CD4-positive, alpha-beta T cell treated with Interleukin-12 subunit alpha and Interleukin-12 subunit beta, for 1 hour (primary cell): Measurements from ENCODE around the gene MTRR.

Experiments used
- DNase-seq: peaks from one replicate; pipeline ENCODE4 v3.0.0-alpha.2; 2020

MTRR gene

DNA sequence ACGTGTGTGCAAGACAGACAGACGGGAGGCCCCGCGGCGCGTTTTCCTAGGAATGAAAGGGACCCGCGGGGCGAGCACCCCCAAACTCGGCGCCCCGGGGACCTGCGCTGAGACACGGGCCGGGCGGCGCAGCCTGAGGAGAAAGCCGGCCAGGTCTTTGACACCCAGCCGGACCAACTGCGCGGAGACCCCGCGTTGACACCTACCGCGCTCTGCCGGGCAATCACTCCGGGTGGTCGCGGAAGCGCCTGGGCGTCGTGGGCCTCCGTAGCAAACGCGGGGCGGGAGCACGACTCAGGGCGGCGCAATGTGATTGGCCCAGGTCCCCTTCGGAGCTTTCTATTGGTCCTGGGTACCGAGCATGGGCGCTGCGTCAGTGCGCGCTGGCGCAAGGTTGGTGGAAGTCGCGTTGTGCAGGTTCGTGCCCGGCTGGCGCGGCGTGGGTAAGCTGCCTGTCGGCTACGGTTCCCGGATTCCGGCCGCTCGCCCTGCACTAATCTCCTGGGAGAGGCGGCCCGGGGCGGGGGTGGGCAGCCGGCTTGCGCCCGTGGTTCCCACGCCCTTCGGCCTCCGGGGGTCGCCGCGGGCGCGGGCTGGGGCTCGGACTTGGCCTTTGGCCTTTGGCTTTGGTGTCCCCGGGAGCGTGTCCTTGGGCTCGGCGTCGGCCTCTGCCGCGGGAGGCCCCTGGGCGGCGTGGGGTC lies at the start of gene MTRR, which contains the start of gene FASTKD3:
Gene MTRR, plus strand, starts transcription at position 376 of the 701 bp plus-strand sequence. CDS start 1,647 bp downstream, outside the sequence.
Gene FASTKD3, minus strand, starts transcription at position 259 of the 701 bp plus-strand sequence. CDS start 948 bp downstream, outside the sequence.
- DNase-seq: peak; percentile 91

DNA sequence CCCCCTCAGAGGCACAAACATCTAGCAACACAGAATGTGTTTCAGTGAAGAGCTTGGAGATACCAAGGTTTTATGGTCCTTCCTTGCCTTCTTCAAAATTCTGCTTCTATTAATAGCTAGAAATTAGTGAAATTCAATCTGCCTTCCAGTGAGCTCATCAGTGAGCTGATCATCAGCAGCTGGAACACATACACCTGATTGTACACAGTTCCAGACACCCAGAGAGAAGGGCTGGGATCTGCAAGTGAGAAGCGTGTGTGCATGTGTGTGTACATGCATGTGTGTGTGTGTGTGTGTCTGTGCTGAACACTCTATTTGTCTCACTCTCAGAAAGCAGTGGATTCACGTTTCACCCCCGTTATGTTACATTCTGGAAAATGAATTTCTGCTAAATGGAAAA lies 46.5 kb upstream of the MTRR start:
- DNase-seq: no peak

DNA sequence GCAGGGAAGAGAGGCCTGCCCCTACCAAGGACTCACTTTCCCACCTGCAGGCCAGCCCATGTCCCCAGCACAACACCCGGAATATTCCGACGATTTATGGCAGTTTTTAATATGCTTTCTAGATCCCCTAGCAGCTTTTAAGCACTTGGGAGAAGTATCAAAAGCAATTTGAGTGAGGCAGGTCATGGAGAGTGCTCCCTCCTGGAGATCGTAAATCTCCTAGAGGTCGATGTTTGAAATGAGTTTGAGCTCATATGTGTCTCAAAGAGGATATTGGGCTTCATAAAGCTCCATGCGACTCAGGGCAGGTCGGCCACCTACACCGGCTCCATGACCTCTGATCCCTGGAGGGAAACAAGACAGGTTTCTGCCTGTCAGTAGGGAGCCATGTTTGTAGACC lies 45.4 kb upstream of the MTRR start:
- DNase-seq: no peak

DNA sequence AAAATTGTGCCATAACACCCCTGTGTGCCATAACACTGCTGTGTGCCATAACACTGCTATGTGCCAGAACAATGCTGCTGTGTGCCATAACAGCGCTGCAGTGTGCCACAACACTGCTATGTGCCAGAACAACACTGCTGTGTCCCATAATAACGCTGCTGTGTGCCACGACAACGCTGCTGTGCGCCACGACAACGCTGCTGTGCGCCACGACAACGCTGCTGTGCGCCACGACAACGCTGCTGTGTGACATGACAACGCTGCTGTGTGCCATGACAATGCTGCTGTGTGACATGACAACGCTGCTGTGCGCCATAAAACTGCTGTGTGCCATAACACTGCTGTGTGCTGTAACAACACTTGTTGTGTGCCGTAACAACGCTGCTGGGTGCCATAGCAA lies 44.0 kb upstream of the MTRR start:
- no peak for DNase-seq

DNA sequence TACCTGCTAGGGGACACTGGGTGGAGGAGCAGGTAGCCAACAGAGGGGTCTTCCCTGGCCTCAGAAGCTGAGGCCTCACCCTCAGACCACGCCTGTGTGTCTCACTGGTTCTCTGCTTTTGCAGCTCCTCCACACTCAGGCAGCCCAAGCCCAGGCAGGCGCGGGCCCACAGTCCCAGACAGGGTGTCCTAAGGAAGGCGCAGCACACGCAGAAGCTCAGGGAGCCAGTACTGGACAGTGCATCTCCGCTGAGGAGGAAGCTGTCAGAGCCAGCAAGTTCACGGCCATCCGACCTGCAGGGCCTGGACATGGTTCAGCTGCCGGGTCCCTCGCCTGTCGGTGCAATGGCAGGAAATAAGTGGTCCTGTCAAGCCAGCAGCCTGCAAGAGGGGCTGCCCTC lies 43.3 kb upstream of the MTRR start:
- no peak for DNase-seq

DNA sequence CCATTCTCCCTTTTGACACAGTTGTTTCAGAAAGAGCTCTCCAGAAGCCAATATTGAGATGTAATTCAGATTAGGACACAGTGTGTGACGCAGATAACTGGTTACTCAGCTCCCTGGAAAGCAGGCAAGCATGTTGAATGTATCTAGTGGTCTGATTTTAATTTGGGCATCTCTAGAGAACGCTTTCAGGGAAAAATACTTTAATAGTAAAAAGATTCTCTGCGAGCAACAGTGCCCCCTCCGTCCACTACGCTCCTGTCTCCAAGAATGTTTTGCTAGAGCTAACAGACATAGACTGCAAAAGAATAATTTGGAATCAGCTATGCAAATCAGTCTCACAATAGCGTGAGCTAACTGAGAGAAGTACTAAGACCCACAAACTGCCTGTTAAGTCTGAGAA lies 41.3 kb upstream of the MTRR start:
- DNase-seq: no peak

DNA sequence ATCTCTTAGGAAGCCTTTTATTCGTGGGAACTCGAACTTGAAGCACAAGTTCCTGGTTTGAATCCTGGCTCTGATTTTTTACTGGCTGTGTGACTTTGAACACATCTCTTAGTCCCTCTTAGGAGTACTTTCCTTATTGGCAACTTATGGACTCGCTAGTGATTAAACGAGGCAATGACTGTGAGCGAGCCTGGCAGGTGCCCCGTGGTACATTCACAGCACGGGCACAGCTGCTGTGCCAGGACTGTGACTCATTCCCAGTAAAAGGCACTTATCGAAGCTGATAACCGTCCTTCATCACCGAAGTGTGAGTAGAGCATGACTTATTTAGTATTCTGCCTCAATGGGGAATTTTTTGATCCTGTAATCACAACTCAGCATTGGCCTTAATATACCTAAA lies 40.7 kb upstream of the MTRR start:
- DNase-seq: no peak

DNA sequence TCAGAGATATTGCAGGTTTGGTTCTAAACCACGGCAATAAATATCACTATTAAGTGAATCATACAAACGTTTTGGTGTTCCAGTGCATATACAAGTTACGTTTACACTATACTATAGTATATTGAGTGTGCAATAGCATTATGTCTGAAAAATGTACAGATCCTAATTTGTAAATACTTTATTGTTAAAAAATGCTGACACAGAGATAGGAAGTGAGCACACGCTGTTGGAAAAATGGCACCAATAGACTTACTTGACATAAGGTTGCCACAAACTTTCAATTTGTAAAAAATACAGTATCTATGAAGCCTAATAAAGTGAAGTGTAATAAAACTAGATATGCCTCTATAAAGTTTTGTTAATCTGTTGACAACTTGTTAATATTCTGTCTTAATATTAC lies 34.0 kb upstream of the MTRR start:
- DNase-seq: no peak

DNA sequence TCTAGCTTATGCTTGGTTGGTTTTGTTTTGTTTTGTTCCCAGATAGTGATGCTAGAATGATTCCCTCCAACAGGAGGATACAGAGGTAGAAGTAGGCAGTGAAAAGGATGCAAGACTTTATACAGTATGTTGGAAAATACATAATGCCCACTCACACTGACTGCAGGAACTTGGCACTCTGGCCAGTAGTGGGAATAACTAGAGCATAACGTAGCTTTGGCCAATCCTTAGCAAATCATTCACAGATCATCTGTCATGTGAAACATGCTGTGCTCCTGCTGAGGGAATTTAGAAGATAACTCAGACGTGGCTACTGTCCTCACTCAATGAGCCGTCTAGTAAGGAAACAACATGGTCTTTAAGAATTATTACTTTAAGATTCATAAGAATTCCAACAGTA lies 31.5 kb upstream of the MTRR start:
- DNase-seq: no peak

DNA sequence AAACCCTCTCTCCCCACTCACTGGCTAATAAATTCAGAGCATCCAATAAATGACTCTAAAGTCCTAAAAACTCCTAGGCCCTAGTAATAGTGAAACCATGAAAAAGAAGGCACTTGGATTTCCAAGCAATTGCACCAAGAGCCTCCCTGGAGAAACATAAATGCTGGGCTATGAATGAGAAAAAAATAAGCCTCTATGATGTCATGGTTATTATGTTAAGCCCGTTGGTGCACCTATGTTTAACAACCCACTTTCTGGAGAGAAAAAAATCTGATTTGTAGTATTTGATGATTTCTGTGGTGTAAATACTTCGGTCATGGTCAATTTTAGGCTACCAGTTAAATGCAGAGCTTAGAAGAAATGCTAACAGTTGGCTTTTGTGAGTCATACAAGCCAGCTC lies 26.4 kb upstream of the MTRR start:
- no peak for DNase-seq

DNA sequence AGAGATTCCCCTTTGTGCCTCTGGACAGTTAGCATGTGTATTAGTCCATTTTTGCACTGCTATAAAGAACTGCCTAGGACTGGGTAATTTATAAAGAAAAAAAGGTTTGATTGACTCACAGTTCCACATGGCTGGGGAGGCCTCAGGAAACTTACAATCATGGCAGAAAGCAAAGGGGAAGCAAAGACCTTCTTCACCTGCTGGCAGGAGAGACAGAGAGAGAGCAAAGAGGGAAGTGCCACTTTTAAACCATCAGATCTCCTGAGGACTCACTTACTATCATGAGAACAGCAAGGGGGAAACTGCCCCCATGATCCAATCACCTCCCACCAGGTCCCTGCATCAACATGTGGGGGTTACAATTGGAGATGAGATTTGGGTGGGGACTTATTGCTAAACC lies 24.0 kb upstream of the MTRR start:
- DNase-seq: no peak

DNA sequence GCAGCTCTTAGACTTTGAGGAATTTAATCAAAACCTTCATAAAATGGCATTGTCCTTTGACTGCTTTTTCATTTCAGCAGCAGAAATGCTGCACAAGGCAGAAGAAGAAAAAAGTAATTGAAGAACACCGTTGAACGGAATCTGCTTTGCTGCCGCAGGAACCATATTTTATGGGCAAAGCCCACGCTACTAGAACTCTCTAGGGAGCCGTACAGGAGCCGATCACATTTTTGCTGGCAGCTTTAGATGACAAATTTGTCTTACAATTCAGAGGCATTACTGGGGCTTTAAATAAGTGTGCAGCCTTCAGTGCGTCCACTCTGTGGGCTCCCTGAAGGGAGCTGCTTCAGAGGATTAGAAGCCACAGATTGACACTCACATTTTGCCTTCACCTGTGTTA lies 23.4 kb upstream of the MTRR start:
- no peak for DNase-seq

DNA sequence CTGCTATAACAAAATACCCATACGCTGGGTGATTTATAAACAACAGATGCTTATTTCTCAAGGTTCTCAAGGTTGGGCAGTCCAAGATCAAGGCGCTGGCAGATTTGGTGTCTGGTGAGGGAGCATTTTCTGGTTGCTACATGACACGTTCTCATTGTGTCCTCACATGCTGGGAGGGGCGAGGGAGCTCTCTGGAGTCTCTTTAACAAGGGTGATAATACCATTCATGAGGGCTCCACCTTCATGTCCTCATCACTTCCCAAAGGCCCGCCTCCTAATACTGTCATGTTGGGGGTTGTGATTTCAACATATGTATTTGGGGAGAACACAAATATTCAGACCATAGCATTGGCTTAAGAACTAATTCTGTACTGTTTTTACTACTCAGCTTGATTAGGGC lies 22.6 kb upstream of the MTRR start:
- no peak for DNase-seq

DNA sequence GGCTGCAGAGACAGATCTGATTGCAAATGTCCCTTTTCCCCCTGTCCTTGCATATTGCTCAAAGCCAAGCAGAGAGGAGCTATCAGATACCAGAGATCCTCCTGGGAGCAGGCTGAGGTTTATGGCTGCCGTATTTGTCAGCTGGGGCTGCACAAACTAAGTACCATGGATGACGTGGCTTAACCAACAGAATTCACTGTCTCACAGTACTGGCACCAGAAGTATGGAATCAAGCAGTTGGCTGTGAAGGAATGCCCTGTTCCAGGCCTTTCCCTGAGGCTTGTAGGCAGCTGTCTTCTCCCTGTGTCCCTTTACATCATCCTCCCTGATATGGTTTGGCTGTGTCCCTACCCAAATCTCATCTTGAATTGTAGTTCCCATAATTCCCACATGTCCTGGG lies 20.7 kb upstream of the MTRR start:
- DNase-seq: no peak

DNA sequence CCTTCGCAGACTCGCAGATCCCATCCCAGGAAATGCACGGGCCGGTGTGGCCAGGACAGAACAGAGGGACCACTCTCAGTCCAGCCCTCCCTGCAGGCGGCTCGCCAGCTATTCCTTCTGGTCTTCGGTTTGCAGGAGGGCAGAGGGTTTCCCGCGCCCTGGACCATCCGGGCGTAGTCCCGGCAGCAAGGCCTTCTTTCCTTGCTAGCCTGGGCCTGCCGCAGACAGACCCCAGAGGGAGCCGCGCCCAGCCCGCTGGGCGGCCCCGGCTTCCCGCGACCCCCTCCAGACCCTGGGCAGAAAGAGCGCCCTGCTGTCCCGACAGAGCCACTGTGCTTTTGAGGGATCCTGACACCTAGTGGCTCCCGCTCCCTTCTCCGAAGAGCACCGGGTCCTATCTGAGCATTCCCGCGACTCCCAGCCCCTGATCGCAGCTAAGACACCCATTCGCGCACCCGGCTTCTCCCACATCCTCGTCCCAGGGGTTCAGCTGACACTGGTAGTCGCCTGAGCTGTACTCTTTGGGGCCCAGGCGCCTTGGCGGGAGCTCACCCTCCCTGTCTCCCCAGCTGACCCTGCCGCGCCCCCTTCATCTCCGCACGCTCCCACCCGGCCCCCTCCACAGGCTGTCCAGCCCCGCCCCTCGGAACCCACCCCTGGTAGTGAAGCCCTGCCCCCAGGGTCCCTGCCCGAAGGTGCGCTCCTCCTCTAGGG lies 19.1 kb upstream of the MTRR start:
- DNase-seq: peak; percentile 21

DNA sequence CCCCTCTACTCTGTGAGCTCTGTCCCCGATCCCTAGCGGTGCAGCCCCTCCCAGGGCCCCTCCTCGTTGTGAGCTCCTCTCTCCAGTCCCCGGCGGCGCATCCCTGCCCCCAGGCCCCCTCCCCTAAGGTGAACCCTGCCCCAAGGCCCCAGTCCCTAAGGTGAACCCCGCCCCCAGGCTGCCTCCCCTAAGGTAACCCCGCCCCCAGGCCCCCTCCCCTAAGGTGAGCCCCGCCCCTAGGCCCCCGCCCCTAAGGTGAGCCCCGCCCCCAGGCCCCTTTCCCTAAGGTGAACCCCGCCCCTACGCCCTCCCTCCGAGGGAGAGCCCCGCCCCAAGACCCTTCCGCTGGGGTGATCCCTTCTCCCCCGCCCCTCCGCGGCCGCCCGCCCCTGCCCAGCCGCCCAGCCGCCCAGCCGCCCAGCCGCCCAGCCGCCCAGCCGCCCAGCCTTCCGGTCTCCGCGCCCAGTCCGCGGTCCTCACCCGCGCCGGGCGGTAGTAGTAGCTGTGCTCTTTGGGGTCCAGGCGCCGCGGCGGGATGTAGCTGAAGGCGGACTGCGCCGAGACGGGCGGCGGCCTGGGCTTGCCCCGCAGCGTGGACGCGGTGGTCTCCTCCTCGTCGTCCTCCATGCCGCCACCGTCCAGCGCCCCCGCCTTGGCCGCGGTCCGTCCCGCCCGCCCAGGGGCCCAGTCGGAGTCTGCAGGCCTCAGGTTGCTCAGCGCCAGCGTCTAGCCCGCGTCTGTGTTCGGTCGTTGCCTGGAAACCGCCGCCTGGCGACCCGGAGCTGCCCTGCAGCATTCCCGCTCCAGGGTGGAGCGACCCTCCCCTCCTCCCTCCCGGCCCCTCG lies 18.3 kb upstream of the MTRR start, which contains the start of gene CFAP90:
Gene CFAP90, minus strand, starts transcription at position 739 of the 845 bp plus-strand sequence. Its CDS starts 112 bp downstream, at position 627.
- DNase-seq: peak; percentile 42

DNA sequence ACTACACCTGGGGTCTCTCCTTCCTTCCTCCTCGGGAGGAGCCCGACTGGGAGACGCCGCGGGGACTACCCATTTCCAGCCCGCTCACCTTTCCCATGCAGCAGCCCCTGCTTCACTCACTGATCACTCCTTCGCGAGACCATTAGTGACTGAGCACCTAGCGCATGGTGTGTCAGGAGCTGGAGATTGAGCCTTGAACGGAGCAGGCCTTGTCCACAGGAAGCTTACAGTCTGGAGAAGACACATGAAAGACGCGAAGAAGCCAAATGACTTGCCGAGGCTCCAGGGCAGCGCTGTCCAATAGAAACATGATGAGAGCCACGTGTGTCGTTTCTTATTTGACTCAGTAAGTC lies 17.7 kb upstream of the MTRR start:
- DNase-seq: no peak

DNA sequence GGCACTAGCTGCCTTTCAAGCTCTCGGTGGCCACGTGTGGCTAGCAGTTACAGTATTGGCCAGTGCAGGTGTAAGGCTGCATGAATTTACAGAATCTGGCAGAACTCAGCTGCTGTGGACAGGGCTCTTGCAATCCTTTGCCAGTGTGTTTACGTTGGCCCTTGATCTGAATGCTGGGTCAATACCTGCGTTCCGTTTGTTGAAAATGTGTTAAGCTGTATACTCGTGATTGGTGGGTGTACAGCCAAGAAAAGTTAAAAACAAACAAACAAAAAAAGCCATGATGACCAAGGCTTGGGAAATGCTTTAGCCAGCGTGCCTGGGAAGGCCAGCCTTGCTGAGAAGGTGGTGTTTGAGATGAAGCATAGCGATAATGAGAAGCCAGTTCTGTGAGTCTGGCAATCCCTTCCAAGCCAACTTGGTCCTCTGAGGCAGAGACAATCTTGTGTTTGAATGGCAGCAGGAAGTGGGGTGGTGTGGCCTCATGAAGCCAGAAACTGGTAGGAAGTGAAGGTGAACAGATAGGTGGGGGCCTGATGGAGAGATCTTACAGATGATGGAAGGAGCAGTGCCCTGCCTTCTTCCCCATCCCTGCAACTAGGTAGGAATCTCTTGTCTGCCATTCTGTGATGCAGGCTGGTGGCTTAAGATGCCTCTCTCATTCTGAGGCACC lies 17.2 kb upstream of the MTRR start:
- DNase-seq: no peak

DNA sequence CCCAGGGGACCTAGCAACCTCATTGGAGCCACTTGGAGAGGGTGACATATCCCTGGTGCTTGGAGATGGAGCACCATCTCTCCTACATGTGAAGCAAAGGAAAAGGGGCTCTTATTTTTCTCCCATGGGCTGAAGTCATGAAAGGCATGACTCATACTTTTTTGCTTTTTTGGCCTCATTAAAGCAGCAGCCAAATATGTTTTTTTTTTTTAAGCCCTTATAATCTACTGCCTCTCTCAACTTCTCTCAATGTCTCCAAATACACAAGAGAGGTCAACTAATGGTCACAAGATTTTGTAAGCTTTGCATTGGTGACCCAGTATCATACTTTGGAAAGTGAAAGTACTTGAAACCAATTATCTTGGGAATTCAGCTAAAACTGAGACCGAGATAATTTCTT lies 16.4 kb upstream of the MTRR start:
- no peak for DNase-seq

DNA sequence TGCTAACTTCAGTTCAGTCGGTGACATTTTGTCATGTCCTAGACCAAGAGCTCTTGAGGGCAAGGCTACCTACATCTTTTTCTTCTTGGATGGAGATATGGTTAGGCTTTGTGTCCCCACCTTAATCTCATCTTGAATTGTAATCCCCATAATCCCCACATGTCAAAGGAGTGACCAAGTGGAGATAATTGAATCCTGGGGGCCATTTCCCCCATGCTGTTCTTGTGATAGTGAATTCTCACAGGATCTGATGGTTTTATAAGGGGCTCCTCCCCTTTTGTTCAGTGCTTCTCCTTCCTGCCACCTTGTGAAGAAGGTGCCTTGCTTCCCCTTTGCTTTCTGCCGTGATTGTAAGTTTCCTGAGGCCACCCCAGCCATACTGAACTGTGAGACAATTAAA lies 16.0 kb upstream of the MTRR start:
- DNase-seq: no peak

DNA sequence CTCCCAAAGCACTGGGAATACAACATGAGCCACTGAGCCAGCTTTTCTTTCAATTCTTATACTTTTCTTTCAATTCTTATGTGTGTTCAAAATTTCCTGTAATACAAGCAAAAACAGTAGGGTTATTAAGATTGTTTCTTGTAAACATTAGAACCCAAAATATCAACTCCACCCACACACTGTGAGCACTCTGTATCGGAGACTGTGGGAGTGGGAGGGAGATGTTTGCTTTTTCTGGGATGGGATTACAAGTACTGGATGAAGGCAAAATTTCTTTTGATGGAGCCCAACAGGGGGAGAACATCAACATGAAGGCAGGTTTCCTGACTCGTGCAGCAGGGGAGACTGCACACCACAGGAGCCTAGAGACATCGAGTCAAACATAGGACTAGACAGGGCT lies 13.3 kb upstream of the MTRR start:
- DNase-seq: no peak

DNA sequence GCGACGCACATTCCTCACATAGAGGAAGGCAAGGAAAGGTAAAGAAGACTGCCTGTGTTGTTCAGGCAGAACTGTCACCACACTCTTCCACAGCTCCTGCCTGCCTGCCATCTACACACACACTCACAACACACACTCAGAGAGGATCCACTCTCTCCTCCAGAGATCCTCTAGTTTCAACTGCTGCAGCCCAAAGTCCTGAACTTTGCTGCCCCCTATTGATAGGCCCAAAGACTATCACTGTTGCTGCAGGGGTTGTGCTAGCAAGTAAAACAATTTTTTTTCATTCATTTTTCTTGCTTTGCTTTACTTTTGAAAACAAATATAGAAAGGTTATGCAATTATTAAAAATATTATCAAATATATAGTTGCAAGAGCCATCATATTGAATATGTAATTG lies 12.1 kb upstream of the MTRR start:
- DNase-seq: peak; percentile 59

DNA sequence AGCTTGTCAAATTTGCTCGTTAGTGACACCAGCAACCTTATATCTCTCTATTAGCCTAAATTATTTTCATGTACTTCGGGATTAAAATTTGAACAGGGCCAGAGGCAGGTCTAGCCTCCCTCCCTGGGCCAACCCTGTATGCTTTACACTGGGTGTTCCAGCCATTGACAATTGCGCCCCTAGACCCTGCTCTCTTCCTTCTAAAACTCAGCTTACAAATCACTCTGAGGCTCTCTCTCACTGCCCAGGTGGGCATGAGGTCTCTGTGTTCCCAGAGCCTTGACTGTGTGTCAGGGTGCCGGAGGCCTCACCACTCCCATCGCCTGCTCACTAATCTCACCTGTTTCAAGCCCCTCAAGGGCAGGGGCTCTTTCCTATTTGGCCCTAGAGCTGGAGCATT lies 11.6 kb upstream of the MTRR start:
- DNase-seq: no peak
